Chondrocyte (in vitro differentiated cells): ENCODE measurements around the gene TMBIM6. TPM values are rescaled to one million over a fixed set of nuclear protein-coding genes. Genes with fewer than 3 reads are reported as not detected.
"Not testable (repeated sequence)": the region's sequence is repeated elsewhere in the genome, so short reads cannot be mapped to it uniquely, and the experiment has no call there.

Experiments
- DNase-seq: peaks from one replicate; pipeline ENCODE4 v3.0.0; 2021; ENCODE audit warnings: mixed read lengths, low spot score
- H3K27ac Mint-ChIP-seq: one replicate; pipeline ENCODE4 v1.8.0; 2021; ENCODE audit warnings: mild to moderate bottlenecking, moderate library complexity, mixed read lengths; ENCODE audit not compliant: unreplicated experiment
- H3K27me3 Mint-ChIP-seq: 2 replicates; pipeline ENCODE4 v1.8.0; 2021; ENCODE audit warnings: low read depth, mixed read lengths
- H3K36me3 Mint-ChIP-seq: 2 replicates; pipeline ENCODE4 v1.8.0; 2021; ENCODE audit warnings: low read depth, mixed read lengths
- H3K4me1 Mint-ChIP-seq: 2 replicates; pipeline ENCODE4 v1.8.0; 2021; ENCODE audit warnings: low read depth, mild to moderate bottlenecking, mixed read lengths
- H3K4me3 Mint-ChIP-seq: one replicate; pipeline ENCODE4 v1.8.0; 2021; ENCODE audit warnings: mild to moderate bottlenecking, moderate library complexity, mixed read lengths; ENCODE audit not compliant: unreplicated experiment
- H3K9me3 Mint-ChIP-seq: 2 replicates; pipeline ENCODE4 v1.8.0; 2021; ENCODE audit warnings: low read depth, mixed read lengths
- CTCF ChIP-seq: fragments of 200-600 bp; sonication (generic); IDR thresholded peaks from 2 replicates; pipeline ENCODE4 v1.5.0; 2021; ENCODE audit warnings: antibody characterized with exemption, mild to moderate bottlenecking, moderate library complexity
- total RNA-seq: library from RNA; stranded (reverse); gene quantifications from 3 replicates; pipeline ENCODE4 v1.2.1, GENCODE V29; 2021

The TMBIM6 gene
- total RNA-seq, 1 donor from 2014 or later: 344 TPM

GRCh38 chr12:49730568-49731101, 10.7 kb upstream of the TMBIM6 start:
- Mint-ChIP-seq H3K4me1 (no peaks in the 10 kb centered on the region), H3K27ac (no peak overlapping the region), H3K36me3 (peaks cover 3% of the 10 kb centered on the region), H3K27me3 (peaks cover 19% of the 10 kb centered on the region), H3K9me3 (no peaks in the 10 kb centered on the region), H3K4me3 (no peak overlapping the region)
- TF ChIP-seq CTCF: no peak
- DNase-seq: no peak

- peak; percentile 21 for TF ChIP-seq CTCF
- Mint-ChIP-seq H3K9me3 (no peaks in the 10 kb centered on the region), H3K27ac (no peak overlapping the region), H3K4me1 (no peaks in the 10 kb centered on the region), H3K27me3 (peaks cover 11% of the 10 kb centered on the region), H3K4me3 (no peak overlapping the region), H3K36me3 (peaks cover 3% of the 10 kb centered on the region)
- DNase-seq: no peak
These were observed 7.9 kb upstream of the TMBIM6 start for GRCh38 chr12:49733219-49734017.

GRCh38 chr12:49734900-49735299, 6.5 kb upstream of the TMBIM6 start:
- not testable (repeated sequence) for H3K36me3 Mint-ChIP-seq, H3K9me3 Mint-ChIP-seq, H3K27ac Mint-ChIP-seq, H3K4me3 Mint-ChIP-seq, H3K4me1 Mint-ChIP-seq, DNase-seq
- H3K27me3 Mint-ChIP-seq: peaks cover 11% of the 10 kb centered on the region

- not testable (repeated sequence) for DNase-seq, H3K4me3 Mint-ChIP-seq, H3K36me3 Mint-ChIP-seq, H3K9me3 Mint-ChIP-seq, H3K27me3 Mint-ChIP-seq
- Mint-ChIP-seq H3K4me1 (peaks cover 20% of the 10 kb centered on the region), H3K27ac (peak overlapping the region; percentile 55)
These were observed 2.6 kb upstream of the TMBIM6 start for GRCh38 chr12:49738721-49739120.

- H3K27me3 Mint-ChIP-seq, H3K36me3 Mint-ChIP-seq, DNase-seq, H3K27ac Mint-ChIP-seq, H3K4me3 Mint-ChIP-seq, H3K9me3 Mint-ChIP-seq: not testable (repeated sequence)
- peaks cover 35% of the 10 kb centered on the region for H3K4me1 Mint-ChIP-seq
These were observed 1.1 kb upstream of the TMBIM6 start for GRCh38 chr12:49740277-49740676.

GRCh38 chr12:49741882-49742620, 694 bp downstream of the TMBIM6 start:
- H3K36me3 Mint-ChIP-seq: no peaks in the 10 kb centered on the region
- DNase-seq: peak; percentile 96
- peak overlapping the region; percentile 98 for H3K27ac Mint-ChIP-seq
- peaks cover 42% of the 10 kb centered on the region for H3K4me1 Mint-ChIP-seq
- no peaks in the 10 kb centered on the region for H3K9me3 Mint-ChIP-seq
- H3K27me3 Mint-ChIP-seq: no peaks in the 10 kb centered on the region
- peak overlapping the region; percentile 99 for H3K4me3 Mint-ChIP-seq
- no peak for TF ChIP-seq CTCF
